HepG2 (cell line): ENCODE data around the gene GRIK4. TPM values are rescaled to one million over a fixed set of nuclear protein-coding genes. Genes with fewer than 3 reads are reported as not detected.

Source experiments
- ATAC-seq: fragments of 200-7000 bp; cut with Tn5 transposase; 3 replicates; pipeline ENCODE4 v1.9.1; 2020; ENCODE audit warnings: mild to moderate bottlenecking, moderate library complexity
- BruUV-seq: library from RNA; stranded (reverse); fragments of 400-500 nt; replicated peaks from 2 replicates; lab custom pipeline; 2021; lab: Mats Ljungman, UMichigan
- CTCF ChIA-PET: fragments of 300-600 bp; formaldehyde crosslinking; extraction: SDS; loops from one replicate; lab custom pipeline; 2021; ENCODE audit warnings: low total read pairs, inconsistent platforms, low intra/inter-chr PET ratio; lab: Yijun Ruan, JAX
- POLR2A ChIA-PET: fragments of 350-600 bp; sonication (Branson Sonifier 250); formaldehyde crosslinking; loops from one replicate; lab custom pipeline; 2020; ENCODE audit warnings: antibody characterized with exemption, inconsistent platforms; lab: Yijun Ruan, JAX
- DNase-seq: peaks from one replicate; pipeline ENCODE4 v3.0.0-alpha.2; 2015; ENCODE audit warnings: low spot score
- FAIRE-seq: peaks from 3 replicates; lab custom pipeline; 2011; peaks lifted over from hg19 to GRCh38; lab: Jason Lieb, UNC
- H2AFZ ChIP-seq: one replicate; pipeline ENCODE4 v1.6.1; 2011; ENCODE audit warnings: low read length, inconsistent platforms
- H3K27ac ChIP-seq: fragments of 300-600 bp; 3 replicates; pipeline ENCODE4 v1.8.0; 2011; ENCODE audit warnings: mixed run types, mild to moderate bottlenecking, mixed read lengths, low read length, inconsistent platforms; ENCODE audit not compliant: insufficient read depth; ENCODE audit errors: extremely low read length
- H3K27me3 ChIP-seq, 2 experiments: fragments of 200-600 bp in 1 of 2; 2 replicates in 1 of 2; 3 replicates in 1 of 2; pipeline versions ENCODE4 v1.6.0 to v1.8.0; 2011; ENCODE audit warnings: low read length in 2 of 2, mild to moderate bottlenecking in 2 of 2, moderate library complexity in 2 of 2, inconsistent platforms in 1 of 2; ENCODE audit not compliant: insufficient read depth in 2 of 2, control insufficient read depth in 1 of 2
- H3K36me3 ChIP-seq, 2 experiments: fragments of 200-600 bp in 1 of 2; replicated peaks in 1 of 2; 2 replicates in 1 of 2; 3 replicates in 1 of 2; pipeline versions ENCODE4 v1.5.1 to v1.8.0; 2011; ENCODE audit warnings: low read length in 2 of 2, inconsistent platforms in 1 of 2; ENCODE audit not compliant: insufficient read depth in 2 of 2, control insufficient read depth in 1 of 2
- H3K4me1 ChIP-seq: 2 replicates; pipeline ENCODE4 v1.5.1; 2012; ENCODE audit warnings: low read length, inconsistent platforms; ENCODE audit not compliant: insufficient read depth
- H3K4me2 ChIP-seq: 2 replicates; pipeline ENCODE4 v1.6.0; 2011; ENCODE audit warnings: low read depth, low read length, inconsistent platforms
- H3K4me3 ChIP-seq, 3 experiments: fragments of 200-600 bp in 1 of 3; sonication (generic), shearing (Covaris generic) in 1 of 3; replicated peaks in 1 of 3; 2 replicates each; pipeline ENCODE4 v1.5.1; 2011 to 2016; ENCODE audit warnings: low read length in 3 of 3, inconsistent platforms in 2 of 3, low read depth in 2 of 3, mild to moderate bottlenecking in 2 of 3, control low read depth in 1 of 3, mixed read lengths in 1 of 3; ENCODE audit not compliant: insufficient read depth in 1 of 3
- H3K79me2 ChIP-seq: one replicate; pipeline ENCODE4 v1.6.1; 2011; ENCODE audit warnings: low read length, inconsistent platforms; ENCODE audit not compliant: insufficient read depth
- H3K9ac ChIP-seq: 2 replicates; pipeline ENCODE4 v1.6.0; 2011; ENCODE audit warnings: mild to moderate bottlenecking, low read depth, low read length, inconsistent platforms; ENCODE audit not compliant: insufficient read depth
- H3K9me3 ChIP-seq: 2 replicates; pipeline ENCODE4 v1.5.1; 2012; ENCODE audit warnings: mild to moderate bottlenecking, low read length
- H4K20me1 ChIP-seq: 2 replicates; pipeline ENCODE4 v1.6.0; 2011; ENCODE audit warnings: inconsistent platforms, mild to moderate bottlenecking, low read length, moderate library complexity; ENCODE audit not compliant: insufficient read depth
- AGO2 ChIP-seq: fragments of 200-400 bp; formaldehyde crosslinking; optimal IDR thresholded peaks from 2 replicates; pipeline ENCODE3; 2017; ENCODE audit warnings: mild to moderate bottlenecking, low read depth, low read length, moderate library complexity
- CEBPB ChIP-seq: IDR thresholded peaks from 2 replicates; pipeline ENCODE4 v1.6.1; 2011; ENCODE audit warnings: low read depth, low read length, improper control_type of control experiment, borderline replicate concordance
- MIXL1 ChIP-seq: IDR thresholded peaks from 2 replicates; pipeline ENCODE4 v1.6.1; 2016
- ZNF766 ChIP-seq: sonication (generic); formaldehyde crosslinking; IDR thresholded peaks from 2 replicates; pipeline ENCODE4 v1.5.0; 2020; ENCODE audit warnings: missing genetic modification reagents, borderline replicate concordance
- WGBS: methylation state at CpG from one replicate; pipeline ENCODE4 v1.1.6; 2017; ENCODE audit warnings: low lambda C conversion rate; 5-methylcytosine and 5-hydroxymethylcytosine counted together
- in situ Hi-C: cut with HindIII; loops from 2 replicates; pipeline ENCODE4 v1.10.0; 2017; ENCODE audit warnings: low pct_unique_long_range_greater_than_20kb; ENCODE audit not compliant: extremely low pct_ligation_motif_present
- intact Hi-C: fragments of 100-400 bp; cut with micrococcal nuclease; formaldehyde crosslinking; loops from one replicate; pipeline ENCODE4 v1.10.0; 2022; ENCODE audit not compliant: unreplicated experiment
- polyA plus RNA-seq, 8 experiments: library from polyadenylated mRNA; depleted of rRNA in 3 of 8; stranded (reverse) in 7 of 8; unstranded in 1 of 8; fragments of >200 nt; fragmentation: Illumina TruSeq in 4 of 8; extraction: Trizol in 4 of 8; gene quantifications; 2 replicates each; pipeline versions ENCODE4 v1.2.1 to v1.2.3, GENCODE V29; 2011 to 2016; ENCODE audit warnings: low read depth in 4 of 8, missing spikeins in 1 of 8, mixed read lengths in 1 of 8; ENCODE audit not compliant: insufficient read depth in 1 of 8
- total RNA-seq, 5 experiments: library from RNA; depleted of rRNA; stranded (reverse); fragments of >200 nt; fragmentation: Illumina TruSeq; extraction: Trizol; gene quantifications; 2 replicates each; pipeline ENCODE4 v1.2.3, GENCODE V29; 2016; ENCODE audit warnings: low read depth in 1 of 5

The GRIK4 gene
- total and polyA plus RNA-seq, 2 of the 13 experiments (the other 11 are each of a cell fraction or from before 2014, with no cell fraction given): 0.04 to 0.07 TPM

GRCh38 chr11:120608061-120608460 lies 96.5 kb downstream of the GRIK4 start:
- FAIRE-seq (no peak), ATAC-seq (no peak), DNase-seq (no peak)
- Histone ChIP-seq H3K27me3 (peaks cover 1 to 8% of the 10 kb centered on the region in 2 experiments; a peak in 4 of 5 replicates), H3K27ac (no peak overlapping the region), H3K9me3 (no peaks in the 10 kb centered on the region), H3K4me2 (no peak overlapping the region), H3K4me3 (no peak overlapping the region), H3K36me3 (no peaks in the 10 kb centered on the region), H3K9ac (no peak overlapping the region), H3K4me1 (peaks cover 7% of the 10 kb centered on the region), H3K79me2 (no peaks in the 10 kb centered on the region), H2AFZ (no peak overlapping the region), H4K20me1 (no peaks in the 10 kb centered on the region)
- intact Hi-C loops (no loop called here), in situ Hi-C loops (no loop called here)
- 41% methylated on average over 2 of the region's 2 CpGs for WGBS
- BruUV-seq: no TSS peak
- CTCF ChIA-PET: no interaction called here
- TF ChIP-seq MIXL1 (CRISPR knock-in tag) (no peak), ZNF766 (no peak)
- POLR2A ChIA-PET: no interaction called here

- Histone ChIP-seq H2AFZ (no peak overlapping the region), H3K36me3 (no peaks in the 10 kb centered on the region), H3K4me2 (no peak overlapping the region), H3K27ac (no peak overlapping the region)
- BruUV-seq: no TSS peak
- peak; percentile 73 for TF ChIP-seq CEBPB
- no peak for TF ChIP-seq AGO2
- TF ChIP-seq, all 625 proteins: peak for 1
- Histone ChIP-seq H3K9ac (no peak overlapping the region), H3K9me3 (no peaks in the 10 kb centered on the region), H3K4me1 (peaks cover 13% of the 10 kb centered on the region), H4K20me1 (no peaks in the 10 kb centered on the region), H3K4me3 (no peak overlapping the region), H3K27me3 (peaks cover 1 to 4% of the 10 kb centered on the region in 2 experiments; a peak in 3 of 5 replicates), H3K79me2 (no peaks in the 10 kb centered on the region)
- FAIRE-seq: no peak
- ATAC-seq: no peak
- in situ Hi-C loops (no loop called here), intact Hi-C loops (no loop called here)
- DNase-seq: no peak
- 5% methylated on average over 4 of the region's 4 CpGs for WGBS
- POLR2A ChIA-PET: no interaction called here
- CTCF ChIA-PET: no interaction called here
These were observed 97.2 kb downstream of the GRIK4 start for GRCh38 chr11:120608760-120609211.
